GM18505 (cell line): Measurements from ENCODE around the gene TECPR2.

Experiments used
- ATAC-seq: cut with Tn5 transposase; IDR thresholded peaks from one replicate; pipeline ENCODE4 v1.9.1; 2021; ENCODE audit not compliant: unreplicated experiment
- POLR2A ChIP-seq: IDR thresholded peaks from 4 replicates; pipeline ENCODE4 v1.6.1; 2011; ENCODE audit warnings: borderline replicate concordance; ENCODE audit not compliant: insufficient read depth, insufficient read length; ENCODE audit errors: extremely low read depth

TECPR2 gene

GRCh38 chr14:102371361-102371760 is 8.6 kb downstream of the TECPR2 start:
- no peak for TF ChIP-seq POLR2A
- ATAC-seq: no peak

- ATAC-seq: no peak
- TF ChIP-seq POLR2A: no peak
Observed at GRCh38 chr14:102373110-102373509, 10.4 kb downstream of the TECPR2 start.

DNA sequence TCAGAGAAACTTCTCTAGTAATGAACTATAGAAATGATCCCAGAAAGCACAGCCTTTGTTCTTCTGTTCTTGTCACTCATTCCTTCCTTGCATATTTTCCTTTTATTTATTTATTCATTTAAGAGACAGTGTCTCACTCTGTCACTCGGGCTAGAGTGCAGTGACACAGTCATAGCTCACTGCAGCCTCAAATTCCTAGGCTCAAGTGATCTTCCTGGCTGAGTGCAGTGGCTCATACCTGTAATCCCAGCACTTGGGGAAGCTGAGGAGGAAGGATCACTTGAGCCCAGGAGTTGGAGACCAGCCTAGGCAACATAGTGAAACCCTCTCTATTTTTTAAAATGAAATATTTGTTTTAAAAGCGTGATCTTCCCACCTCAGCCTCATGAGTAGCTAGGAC is 11.5 kb downstream of the TECPR2 start:
- TF ChIP-seq POLR2A: no peak
- ATAC-seq: no peak

DNA sequence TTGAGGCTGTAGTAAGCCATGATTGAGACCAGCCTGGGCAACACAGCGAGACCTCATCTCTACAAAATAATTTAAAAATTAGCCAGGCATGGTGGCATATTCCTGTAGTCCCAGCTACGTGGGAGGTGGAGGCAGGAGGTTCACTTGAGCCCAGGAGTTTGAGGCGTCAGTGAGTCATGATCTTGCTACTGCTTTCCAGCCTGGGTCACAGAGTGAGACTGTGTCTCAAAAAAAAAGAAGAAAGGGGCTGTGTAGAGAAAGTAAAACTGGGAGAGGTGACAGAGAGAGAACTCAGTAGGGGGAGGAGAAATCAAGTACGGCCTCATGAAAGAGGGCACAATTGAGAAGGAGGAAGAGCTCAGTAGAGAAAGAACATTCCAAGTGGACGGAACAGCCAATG is 12.4 kb downstream of the TECPR2 start:
- no peak for TF ChIP-seq POLR2A

GRCh38 chr14:102377696-102378095 is 15.0 kb downstream of the TECPR2 start:
- no peak for TF ChIP-seq POLR2A
- no peak for ATAC-seq

More for the DNA sequence above, 12.4 kb downstream of the TECPR2 start:
- ATAC-seq: no peak

DNA sequence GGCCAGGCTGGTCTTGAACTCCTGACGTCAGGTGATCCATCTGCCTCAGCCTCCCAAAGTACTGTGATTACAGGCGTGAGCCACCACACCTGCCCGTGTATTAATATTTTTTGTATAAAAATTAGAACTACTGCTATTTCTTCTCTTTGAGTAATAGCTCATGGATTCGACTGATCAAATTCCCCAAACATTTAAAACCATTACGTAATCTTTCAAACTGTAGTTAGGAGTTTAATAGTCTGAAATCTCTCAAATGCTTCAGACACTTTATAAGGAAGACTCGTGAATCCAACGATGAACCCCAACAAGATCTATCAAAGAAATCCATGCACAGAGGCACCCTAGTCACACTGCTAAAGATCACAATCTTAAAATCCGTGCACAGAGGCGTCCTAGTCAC is 16.1 kb downstream of the TECPR2 start:
- TF ChIP-seq POLR2A: no peak
- ATAC-seq: no peak

- ATAC-seq: no peak
- no peak for TF ChIP-seq POLR2A
Observed at GRCh38 chr14:102387086-102387485, 24.3 kb downstream of the TECPR2 start.

GRCh38 chr14:102389246-102389645 is 26.5 kb downstream of the TECPR2 start:
- no peak for ATAC-seq

GRCh38 chr14:102390064-102390855 is 27.5 kb downstream of the TECPR2 start:
- TF ChIP-seq POLR2A: no peak
- no peak for ATAC-seq

More at GRCh38 chr14:102389246-102389645, 26.5 kb downstream of the TECPR2 start:
- TF ChIP-seq POLR2A: no peak

GRCh38 chr14:102392506-102392905 is 29.8 kb downstream of the TECPR2 start:
- ATAC-seq: no peak
- no peak for TF ChIP-seq POLR2A

DNA sequence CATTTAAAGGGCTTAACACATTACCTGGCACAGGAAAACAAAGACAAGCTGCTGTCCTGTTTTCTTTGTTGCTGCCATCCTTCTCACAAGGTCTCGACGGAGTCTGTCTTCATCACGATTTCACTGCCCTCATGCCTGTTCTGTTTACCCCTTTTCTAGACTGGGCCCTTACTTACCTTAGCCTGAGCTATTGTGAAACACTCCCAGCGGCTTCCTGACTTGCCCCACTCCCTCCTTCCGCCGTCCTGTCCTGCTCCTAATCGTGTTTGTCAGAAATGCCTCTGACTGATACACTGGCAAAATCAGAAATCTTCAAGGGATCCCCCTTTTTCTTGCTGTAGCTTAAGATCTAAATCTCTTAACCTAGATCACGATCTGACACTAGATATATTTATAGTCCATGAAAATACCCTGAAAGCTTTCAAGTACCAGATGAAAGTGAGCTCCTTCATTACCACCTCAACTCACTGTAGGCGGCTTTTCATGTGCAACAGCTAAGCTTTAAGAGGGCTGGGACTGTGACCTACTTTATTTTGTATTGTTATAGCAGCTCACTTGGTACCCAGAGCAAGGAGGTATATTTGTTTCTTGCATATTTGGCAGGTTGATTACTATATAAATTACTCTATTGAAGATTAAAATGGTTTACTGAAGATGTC is 32.1 kb downstream of the TECPR2 start:
- no peak for TF ChIP-seq POLR2A
- ATAC-seq: no peak

- no peak for TF ChIP-seq POLR2A
- no peak for ATAC-seq
Observed at GRCh38 chr14:102396521-102396920, 33.8 kb downstream of the TECPR2 start.

GRCh38 chr14:102403028-102403427 is 40.3 kb downstream of the TECPR2 start:
- ATAC-seq: no peak

DNA sequence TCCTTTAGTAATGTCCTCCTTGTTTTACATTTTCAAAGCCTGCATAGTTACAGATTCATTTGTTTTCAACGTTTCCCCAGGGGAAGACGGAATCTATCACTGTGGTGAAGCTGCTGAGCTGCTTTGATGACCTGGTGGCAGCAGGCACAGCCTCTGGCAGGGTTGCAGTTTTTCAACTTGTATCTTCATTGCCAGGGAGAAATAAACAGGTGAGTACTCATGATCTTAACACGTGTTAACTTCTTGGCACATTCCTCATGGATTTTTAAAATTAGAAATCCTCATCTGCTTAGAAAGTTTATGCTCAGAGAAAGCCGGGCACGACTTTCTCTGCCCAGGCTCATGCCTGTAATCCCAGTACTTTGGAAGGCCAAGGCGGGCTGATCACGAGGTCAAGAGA is 44.5 kb downstream of the TECPR2 start:
- no peak for ATAC-seq
- no peak for TF ChIP-seq POLR2A

More at GRCh38 chr14:102403028-102403427, 40.3 kb downstream of the TECPR2 start:
- no peak for TF ChIP-seq POLR2A
